H9 (cell line): Measurements from ENCODE around the gene SLC22A3. TPM values are rescaled to one million over a fixed set of nuclear protein-coding genes. Genes with fewer than 3 reads are reported as not detected.

ENCODE experiments used
- DNase-seq: peaks from one replicate; pipeline ENCODE4 v3.0.0-alpha.2; 2017
- H2AFZ ChIP-seq: one replicate; pipeline ENCODE4 v1.6.1; 2013; ENCODE audit warnings: mild to moderate bottlenecking, low read length, control low read depth, moderate library complexity
- H2AK5ac ChIP-seq: 2 replicates; pipeline ENCODE4 v1.6.1; 2013; ENCODE audit warnings: low read length, control low read depth, mixed read lengths; ENCODE audit not compliant: insufficient read length
- H2BK120ac ChIP-seq: one replicate; pipeline ENCODE4 v1.6.1; 2013; ENCODE audit warnings: low read depth, mild to moderate bottlenecking, low read length, control low read depth, inconsistent platforms; ENCODE audit not compliant: poor library complexity, severe bottlenecking
- H2BK12ac ChIP-seq: 2 replicates; pipeline ENCODE4 v1.6.1; 2013; ENCODE audit warnings: low read length, control low read depth, mixed read lengths, low read depth; ENCODE audit not compliant: insufficient read length
- H2BK15ac ChIP-seq: 2 replicates; pipeline ENCODE4 v1.6.1; 2013; ENCODE audit warnings: low read depth, low read length, control low read depth
- H2BK20ac ChIP-seq: one replicate; pipeline ENCODE4 v1.6.1; 2013; ENCODE audit warnings: low read depth, mild to moderate bottlenecking, low read length, control low read depth, inconsistent platforms; ENCODE audit not compliant: poor library complexity, severe bottlenecking
- H2BK5ac ChIP-seq: 2 replicates; pipeline ENCODE4 v1.6.1; 2013; ENCODE audit warnings: low read length, control low read depth, mixed read lengths; ENCODE audit not compliant: insufficient read length
- H3K14ac ChIP-seq: 2 replicates; pipeline ENCODE4 v1.6.1; 2013; ENCODE audit warnings: low read length, control low read depth; ENCODE audit not compliant: insufficient read depth
- H3K18ac ChIP-seq: 2 replicates; pipeline ENCODE4 v1.6.1; 2013; ENCODE audit warnings: low read depth, mild to moderate bottlenecking, mixed read lengths, low read length, control low read depth; ENCODE audit not compliant: insufficient read length
- H3K23ac ChIP-seq: 2 replicates; pipeline ENCODE4 v1.6.1; 2013; ENCODE audit warnings: low read length, control low read depth, mixed read lengths, low read depth; ENCODE audit not compliant: insufficient read length
- H3K23me2 ChIP-seq: 2 replicates; pipeline ENCODE4 v1.6.1; 2013; ENCODE audit warnings: low read depth, mild to moderate bottlenecking, mixed read lengths, low read length, control low read depth; ENCODE audit not compliant: insufficient read length, poor library complexity, severe bottlenecking
- H3K27ac ChIP-seq: 2 replicates; pipeline ENCODE4 v1.5.1; 2013; ENCODE audit warnings: low read length, control low read depth, mixed read lengths, low read depth; ENCODE audit not compliant: insufficient read length
- H3K27me3 ChIP-seq: 2 replicates; pipeline ENCODE4 v1.6.1; 2013; ENCODE audit warnings: low read length, control low read depth, inconsistent platforms; ENCODE audit not compliant: insufficient read depth
- H3K4ac ChIP-seq: 2 replicates; pipeline ENCODE4 v1.6.1; 2013; ENCODE audit warnings: low read depth, mild to moderate bottlenecking, control low read depth, inconsistent platforms, low read length, moderate library complexity
- H3K4me1 ChIP-seq: 2 replicates; pipeline ENCODE4 v1.6.1; 2013; ENCODE audit warnings: low read length, control low read depth, inconsistent platforms; ENCODE audit not compliant: insufficient read depth
- H3K4me2 ChIP-seq: 2 replicates; pipeline ENCODE4 v1.6.1; 2013; ENCODE audit warnings: low read length, control low read depth, mixed read lengths; ENCODE audit not compliant: insufficient read length, insufficient read depth
- H3K56ac ChIP-seq: 2 replicates; pipeline ENCODE4 v1.6.1; 2013; ENCODE audit warnings: low read depth, mild to moderate bottlenecking, mixed read lengths, low read length, control low read depth; ENCODE audit not compliant: insufficient read length
- H3K79me1 ChIP-seq: 2 replicates; pipeline ENCODE4 v1.6.1; 2013; ENCODE audit warnings: low read depth, mild to moderate bottlenecking, moderate library complexity, low read length, control low read depth, inconsistent platforms; ENCODE audit not compliant: insufficient read depth, poor library complexity, severe bottlenecking
- H3K79me2 ChIP-seq: 2 replicates; pipeline ENCODE4 v1.6.1; 2013; ENCODE audit warnings: low read length, control low read depth, inconsistent platforms; ENCODE audit not compliant: insufficient read depth
- H3K9ac ChIP-seq: 2 replicates; pipeline ENCODE4 v1.6.1; 2013; ENCODE audit warnings: low read length, control low read depth, mixed read lengths; ENCODE audit not compliant: insufficient read length; ENCODE audit errors: extremely low read depth
- H3K9me3 ChIP-seq: one replicate; pipeline ENCODE4 v1.6.1; 2013; ENCODE audit warnings: low read depth, low read length, inconsistent platforms; ENCODE audit not compliant: control insufficient read depth
- H3T11ph ChIP-seq: one replicate; pipeline ENCODE4 v1.6.1; 2013; ENCODE audit warnings: mild to moderate bottlenecking, low read length, control low read depth, inconsistent platforms
- H4K20me1 ChIP-seq: one replicate; pipeline ENCODE4 v1.6.1; 2013; ENCODE audit not compliant: control insufficient read depth, insufficient read length, insufficient read depth
- H4K5ac ChIP-seq: 2 replicates; pipeline ENCODE4 v1.6.1; 2013; ENCODE audit warnings: low read depth, mild to moderate bottlenecking, mixed read lengths, low read length, control low read depth; ENCODE audit not compliant: insufficient read length
- H4K8ac ChIP-seq: replicated peaks from 2 replicates; pipeline ENCODE4 v1.6.1; 2013; ENCODE audit warnings: low read length, control low read depth, mixed read lengths, low read depth; ENCODE audit not compliant: insufficient read length
- H4K91ac ChIP-seq: 2 replicates; pipeline ENCODE4 v1.6.1; 2013; ENCODE audit warnings: low read depth, mild to moderate bottlenecking, moderate library complexity, mixed read lengths, low read length, control low read depth; ENCODE audit not compliant: insufficient read length
- H3K27ac Mint-ChIP-seq, 3 experiments: 2 replicates in 2 of 3; 3 replicates in 1 of 3; pipeline ENCODE4 v1.8.0; 2020 to 2021; ENCODE audit warnings: mixed read lengths in 3 of 3, mild to moderate bottlenecking in 1 of 3, moderate library complexity in 1 of 3
- H3K27me3 Mint-ChIP-seq: 2 replicates; pipeline ENCODE4 v1.8.0; 2021; ENCODE audit warnings: low read depth, mild to moderate bottlenecking, moderate library complexity, mixed read lengths
- H3K36me3 Mint-ChIP-seq, 3 experiments: 2 replicates in 2 of 3; 3 replicates in 1 of 3; pipeline ENCODE4 v1.8.0; 2020 to 2021; ENCODE audit warnings: low read depth in 3 of 3, mixed read lengths in 3 of 3; ENCODE audit not compliant: insufficient read depth in 1 of 3
- H3K4me1 Mint-ChIP-seq, 2 experiments: 2 replicates each; pipeline ENCODE4 v1.8.0; 2020; ENCODE audit warnings: mixed read lengths in 2 of 2
- H3K4me3 Mint-ChIP-seq, 2 experiments: 2 replicates in 1 of 2; 3 replicates in 1 of 2; pipeline ENCODE4 v1.8.0; 2020 to 2021; ENCODE audit warnings: mild to moderate bottlenecking in 2 of 2, mixed read lengths in 2 of 2, moderate library complexity in 1 of 2
- H3K9me3 Mint-ChIP-seq, 2 experiments: 2 replicates in 1 of 2; 3 replicates in 1 of 2; pipeline ENCODE4 v1.8.0; 2020; ENCODE audit warnings: mild to moderate bottlenecking in 2 of 2, mixed read lengths in 2 of 2, moderate library complexity in 1 of 2
- WGBS: extraction: QIAGEN DNeasy Blood & Tissue Kit; methylation state at CpG from one replicate; pipeline ENCODE4 v1.1.7; 2013; ENCODE audit warnings: missing lambda C conversion rate, low lambda C conversion rate, mixed read lengths; ENCODE audit not compliant: insufficient read length; ENCODE audit errors: extremely low coverage; 5-methylcytosine and 5-hydroxymethylcytosine counted together
- total RNA-seq: library from RNA; stranded (reverse); gene quantifications from 2 replicates; pipeline ENCODE4 v1.2.1, GENCODE V29; 2021
- TF ChIP-seq, protein P1 (sequence below): fragments of 200-600 bp; sonication (generic); conservative IDR thresholded peaks from 3 replicates; pipeline ENCODE4 v1.8.0; 2021; ENCODE audit warnings: antibody characterized with exemption, mild to moderate bottlenecking

SLC22A3 gene
- total RNA-seq, 1 experiment from 2014 or later = 2.7 TPM

DNA sequence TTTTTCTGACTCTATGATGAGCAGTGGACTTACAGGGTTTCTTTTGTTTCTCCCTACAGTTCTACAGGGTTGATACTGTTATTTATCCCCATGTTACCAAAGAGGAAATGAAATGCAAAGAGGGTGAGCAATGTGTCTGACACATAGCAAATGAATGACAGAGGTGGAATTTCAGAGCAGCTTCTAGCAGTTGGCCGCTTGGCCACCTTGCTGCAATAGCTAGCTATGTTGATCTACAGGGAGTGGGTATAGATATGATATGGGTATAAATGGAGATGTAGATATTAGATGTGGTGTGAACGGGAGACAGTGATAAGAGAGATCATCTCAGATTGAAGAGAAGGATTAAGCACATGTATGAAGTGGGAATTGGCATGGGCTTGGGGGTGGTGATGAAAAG lies 10.9 kb upstream of the SLC22A3 start:
- Histone ChIP-seq H3K4me1 (no peaks in the 10 kb centered on the region), H2BK12ac (no peak overlapping the region), H2BK15ac (no peak overlapping the region), H3K18ac (no peak overlapping the region), H3K79me1 (no peaks in the 10 kb centered on the region), H2BK5ac (no peak overlapping the region), H3K27me3 (no peaks in the 10 kb centered on the region), H2AFZ (no peak overlapping the region), H3K56ac (no peak overlapping the region), H2BK120ac (no peak overlapping the region), H3K4ac (no peak overlapping the region), H3K23ac (no peak overlapping the region), H4K91ac (no peak overlapping the region), H3K79me2 (no peaks in the 10 kb centered on the region), H3K4me2 (no peak overlapping the region), H3K14ac (no peak overlapping the region), H3K27ac (no peak overlapping the region), H2BK20ac (no peak overlapping the region), H3T11ph (no peak overlapping the region), H4K8ac (no peak overlapping the region), H4K5ac (no peak overlapping the region), H3K9me3 (no peaks in the 10 kb centered on the region), H4K20me1 (no peaks in the 10 kb centered on the region), H2AK5ac (no peak overlapping the region), H3K9ac (no peak overlapping the region), H3K23me2 (no peaks in the 10 kb centered on the region)
- no peaks in the 10 kb centered on the region for H3K36me3 Mint-ChIP-seq
- TF ChIP-seq, protein P1, sequence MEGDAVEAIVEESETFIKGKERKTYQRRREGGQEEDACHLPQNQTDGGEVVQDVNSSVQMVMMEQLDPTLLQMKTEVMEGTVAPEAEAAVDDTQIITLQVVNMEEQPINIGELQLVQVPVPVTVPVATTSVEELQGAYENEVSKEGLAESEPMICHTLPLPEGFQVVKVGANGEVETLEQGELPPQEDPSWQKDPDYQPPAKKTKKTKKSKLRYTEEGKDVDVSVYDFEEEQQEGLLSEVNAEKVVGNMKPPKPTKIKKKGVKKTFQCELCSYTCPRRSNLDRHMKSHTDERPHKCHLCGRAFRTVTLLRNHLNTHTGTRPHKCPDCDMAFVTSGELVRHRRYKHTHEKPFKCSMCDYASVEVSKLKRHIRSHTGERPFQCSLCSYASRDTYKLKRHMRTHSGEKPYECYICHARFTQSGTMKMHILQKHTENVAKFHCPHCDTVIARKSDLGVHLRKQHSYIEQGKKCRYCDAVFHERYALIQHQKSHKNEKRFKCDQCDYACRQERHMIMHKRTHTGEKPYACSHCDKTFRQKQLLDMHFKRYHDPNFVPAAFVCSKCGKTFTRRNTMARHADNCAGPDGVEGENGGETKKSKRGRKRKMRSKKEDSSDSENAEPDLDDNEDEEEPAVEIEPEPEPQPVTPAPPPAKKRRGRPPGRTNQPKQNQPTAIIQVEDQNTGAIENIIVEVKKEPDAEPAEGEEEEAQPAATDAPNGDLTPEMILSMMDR = no peak
- whole genome bisulfite sequencing = 93% methylated on average over 1 of the region's 2 CpGs
- no peak overlapping the region for H3K4me3 Mint-ChIP-seq
- no peak overlapping the region for H3K27ac Mint-ChIP-seq
- peaks cover 3% of the 10 kb centered on the region for H3K27me3 Mint-ChIP-seq
- peaks cover 0 to 4% of the 10 kb centered on the region in 2 experiments; a peak in 2 of 4 replicates for H3K4me1 Mint-ChIP-seq
- DNase-seq = no peak
- no peaks in the 10 kb centered on the region for H3K9me3 Mint-ChIP-seq
